ENCODE data around the gene PAK5. TPM values are rescaled to one million over a fixed set of nuclear protein-coding genes. Genes with fewer than 3 reads are reported as not detected.

Gene PAK5
- total RNA-seq, 1 experiment from 2014 or later, result not detected

- intact Hi-C loops (cut with micrococcal nuclease; ENCODE audit: unreplicated experiment), result no loop called here
- Histone ChIP-seq H3K9me3 (ENCODE audit: control insufficient read depth, insufficient read depth, low read depth, low read length) (no peaks in the 10 kb centered on the region), H3K4me1 (ENCODE audit: control insufficient read depth, insufficient read depth, low read length) (no peaks in the 10 kb centered on the region), H3K36me3 (ENCODE audit: control insufficient read depth, insufficient read depth, low read length) (no peaks in the 10 kb centered on the region), H3K4me3 (ENCODE audit: low read depth in 2 of 2, low read length in 2 of 2) (no peak overlapping the region), H3K27ac (ENCODE audit: low read length) (no peak overlapping the region), H3K27me3 (ENCODE audit: control insufficient read depth, insufficient read depth, low read length) (no peaks in the 10 kb centered on the region)
- ATAC-seq, result no peak
- BruUV-seq (replicated peaks), result no TSS peak
- in situ Hi-C loops (cut with HindIII; ENCODE audit: low pct_unique_long_range_greater_than_20kb, low sequenced_read_pairs), result no loop called here
- ChIA-PET POLR2A (no interaction called here), CTCF (no interaction called here)
- no peak for DNase-seq (ENCODE audit: low read depth, low spot score)
- no peak for TF ChIP-seq REST (IDR thresholded peaks at IDR 0.05; ENCODE audit: insufficient read depth in 1 of 2, low read depth in 2 of 2, low read length in 1 of 2)
- TF ChIP-seq CTCF (IDR thresholded peaks at IDR 0.05), result no peak
These were observed 241.3 kb downstream of the PAK5 start for GRCh38 chr20:9597547-9597946.

GRCh38 chr20:9595763-9596162, 243.1 kb downstream of the PAK5 start:
- CTCF ChIA-PET, result interaction anchor here (0.8 kb wide), 1 partner anchor 199 kb away, joined by 3 read pairs; no protein-coding TSS in a partner anchor
- Histone ChIP-seq H3K27ac (ENCODE audit: low read length) (no peak overlapping the region), H3K4me1 (ENCODE audit: control insufficient read depth, insufficient read depth, low read length) (no peaks in the 10 kb centered on the region), H3K9me3 (ENCODE audit: control insufficient read depth, insufficient read depth, low read depth, low read length) (no peaks in the 10 kb centered on the region), H3K36me3 (ENCODE audit: control insufficient read depth, insufficient read depth, low read length) (no peaks in the 10 kb centered on the region), H3K27me3 (ENCODE audit: control insufficient read depth, insufficient read depth, low read length) (no peaks in the 10 kb centered on the region), H3K4me3 (ENCODE audit: low read depth in 2 of 2, low read length in 2 of 2) (no peak overlapping the region)
- intact Hi-C loops (cut with micrococcal nuclease; ENCODE audit: unreplicated experiment), result no loop called here
- in situ Hi-C loops (cut with HindIII; ENCODE audit: low pct_unique_long_range_greater_than_20kb, low sequenced_read_pairs), result no loop called here
- no peak for TF ChIP-seq CTCF (IDR thresholded peaks at IDR 0.05)
- TF ChIP-seq POLR2AphosphoS5 (IDR thresholded peaks at IDR 0.05; ENCODE audit: low read depth, low read length), result no peak
- TF ChIP-seq SIN3A (IDR thresholded peaks at IDR 0.05; ENCODE audit: borderline replicate concordance, insufficient read depth, low read depth, low read length), result no peak
- no peak for TF ChIP-seq TCF7L2 (IDR thresholded peaks at IDR 0.05; ENCODE audit: low read depth, low read length)
- TF ChIP-seq REST (IDR thresholded peaks at IDR 0.05; ENCODE audit: insufficient read depth in 1 of 2, low read depth in 2 of 2, low read length in 1 of 2), result no peak
- ATAC-seq (no peak), DNase-seq (ENCODE audit: low read depth, low spot score) (no peak)
- POLR2A ChIA-PET, result no interaction called here
- BruUV-seq (replicated peaks), result no TSS peak

All from Panc1 (cell line).